ENCODE data around the gene MBOAT2. TPM values are rescaled to one million over a fixed set of nuclear protein-coding genes. Genes with fewer than 3 reads are reported as not detected.

The MBOAT2 gene
- total RNA-seq, 3 donors from 2014 or later, result 36.1 to 65.6 (median 50.6) TPM

DNA sequence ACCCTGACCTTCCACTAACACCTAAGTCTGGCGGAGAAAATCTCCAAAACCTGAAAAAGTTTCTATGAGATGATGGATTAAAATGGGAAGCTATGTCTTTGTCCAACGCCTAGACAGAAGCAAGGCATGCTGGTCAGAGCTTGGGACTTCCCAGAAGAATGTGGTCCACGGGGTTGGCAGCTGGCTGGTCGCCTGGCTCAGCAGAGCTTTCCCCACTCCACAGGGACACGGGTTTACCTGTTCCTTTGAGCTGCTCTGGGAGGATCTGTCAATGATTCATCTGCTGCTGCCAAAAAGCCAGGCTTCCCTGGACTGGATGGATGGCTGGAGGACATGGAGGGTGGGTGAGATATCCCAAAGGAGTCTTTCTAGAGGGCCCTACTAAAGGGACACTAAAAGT is 10.8 kb downstream of the MBOAT2 start:
- H3K4me1 ChIP-seq (ENCODE audit: low read depth), result peaks cover 5% of the 10 kb centered on the region
- intact Hi-C loops (cut with DNase I, micrococcal nuclease), result no loop called here
- no peaks in the 10 kb centered on the region for H3K36me3 ChIP-seq (ENCODE audit: low read depth)
- no peak overlapping the region for H3K4me3 ChIP-seq
- H3K9me3 ChIP-seq, result no peaks in the 10 kb centered on the region
- ATAC-seq (no peak), DNase-seq (no peak)
- TF ChIP-seq, protein P1, sequence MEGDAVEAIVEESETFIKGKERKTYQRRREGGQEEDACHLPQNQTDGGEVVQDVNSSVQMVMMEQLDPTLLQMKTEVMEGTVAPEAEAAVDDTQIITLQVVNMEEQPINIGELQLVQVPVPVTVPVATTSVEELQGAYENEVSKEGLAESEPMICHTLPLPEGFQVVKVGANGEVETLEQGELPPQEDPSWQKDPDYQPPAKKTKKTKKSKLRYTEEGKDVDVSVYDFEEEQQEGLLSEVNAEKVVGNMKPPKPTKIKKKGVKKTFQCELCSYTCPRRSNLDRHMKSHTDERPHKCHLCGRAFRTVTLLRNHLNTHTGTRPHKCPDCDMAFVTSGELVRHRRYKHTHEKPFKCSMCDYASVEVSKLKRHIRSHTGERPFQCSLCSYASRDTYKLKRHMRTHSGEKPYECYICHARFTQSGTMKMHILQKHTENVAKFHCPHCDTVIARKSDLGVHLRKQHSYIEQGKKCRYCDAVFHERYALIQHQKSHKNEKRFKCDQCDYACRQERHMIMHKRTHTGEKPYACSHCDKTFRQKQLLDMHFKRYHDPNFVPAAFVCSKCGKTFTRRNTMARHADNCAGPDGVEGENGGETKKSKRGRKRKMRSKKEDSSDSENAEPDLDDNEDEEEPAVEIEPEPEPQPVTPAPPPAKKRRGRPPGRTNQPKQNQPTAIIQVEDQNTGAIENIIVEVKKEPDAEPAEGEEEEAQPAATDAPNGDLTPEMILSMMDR (IDR thresholded peaks at IDR 0.05), result no peak

DNA sequence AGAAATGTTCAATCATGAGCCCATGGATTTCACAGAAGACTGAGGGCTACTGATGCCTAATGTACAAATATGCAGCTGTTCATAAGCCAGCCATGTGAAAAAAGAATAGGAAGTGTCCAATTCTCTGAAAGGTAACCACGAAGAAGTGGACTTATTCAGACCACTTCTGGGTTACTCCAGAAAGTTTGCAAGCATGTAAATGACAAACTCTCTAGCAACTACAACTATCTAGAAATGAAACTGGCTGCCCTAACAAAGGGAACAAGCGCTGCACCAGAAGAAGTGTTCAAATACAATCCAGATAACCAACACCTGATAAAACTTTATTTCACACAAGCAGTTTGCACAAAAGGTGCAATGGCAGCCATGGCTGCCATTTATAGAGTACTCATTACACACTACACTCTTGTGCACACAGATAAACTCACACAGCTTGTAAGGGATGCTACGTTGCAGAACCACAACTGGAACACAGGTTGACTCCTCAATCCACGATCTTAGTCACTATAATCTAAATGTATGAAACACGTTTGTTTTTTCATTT is 13.9 kb downstream of the MBOAT2 start:
- TF ChIP-seq, protein P1 (IDR thresholded peaks at IDR 0.05), result no peak
- intact Hi-C loops (cut with DNase I, micrococcal nuclease), result no loop called here
- Histone ChIP-seq H3K4me3 (no peak overlapping the region), H3K36me3 (ENCODE audit: low read depth) (no peaks in the 10 kb centered on the region), H3K4me1 (ENCODE audit: low read depth) (peaks cover 4% of the 10 kb centered on the region), H3K9me3 (no peaks in the 10 kb centered on the region)
- no peak for ATAC-seq
- no peak for DNase-seq

DNA sequence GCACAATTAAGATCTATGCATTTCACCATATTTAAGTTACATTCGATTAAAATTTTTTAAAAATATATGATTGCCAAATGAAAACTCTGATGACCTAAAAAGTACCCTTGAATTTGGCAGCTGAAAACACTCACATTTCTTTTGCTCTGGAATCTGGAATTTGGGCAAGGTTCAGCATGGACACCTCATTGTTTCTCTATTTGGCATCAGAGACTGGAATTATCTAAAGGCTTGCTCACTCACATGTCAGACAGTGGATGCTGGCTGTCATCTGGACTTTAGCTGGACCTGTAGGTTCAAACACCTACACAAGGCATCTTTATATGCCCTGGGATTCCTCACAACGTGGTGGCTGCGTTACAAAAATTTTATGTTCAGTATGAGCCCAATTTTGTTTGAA is 16.1 kb downstream of the MBOAT2 start:
- ATAC-seq, result no peak
- no peak overlapping the region for H3K4me3 ChIP-seq

DNA sequence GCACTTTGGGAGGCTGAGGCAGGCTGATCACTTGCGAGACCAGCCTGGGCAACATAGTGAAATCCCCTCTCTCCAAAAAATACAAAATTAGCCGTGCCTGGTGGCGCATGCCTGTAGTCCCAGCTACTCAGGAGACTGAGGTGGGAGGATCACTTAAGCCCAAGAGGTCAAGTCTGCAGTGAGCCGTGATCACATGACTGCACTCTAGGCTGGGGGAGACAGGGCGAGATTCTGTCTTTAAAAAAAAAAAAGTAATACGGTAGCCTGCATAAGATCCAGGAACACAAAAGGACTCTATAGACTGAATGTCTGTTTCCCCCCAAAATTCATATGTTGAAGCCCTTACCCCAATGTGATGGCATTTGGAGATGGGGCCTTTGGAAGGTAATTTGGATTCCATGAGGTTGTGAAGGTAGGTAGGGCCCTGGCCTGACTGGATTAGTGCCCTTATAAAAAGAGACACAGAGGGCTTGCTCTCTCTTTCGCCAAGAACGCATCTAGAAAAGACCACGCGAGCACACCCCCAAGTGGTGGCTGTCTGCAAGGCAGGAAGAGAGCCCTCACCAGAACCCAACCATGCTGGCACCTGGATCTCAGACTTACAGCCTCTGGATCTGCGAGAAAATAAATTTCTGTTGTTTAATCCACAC is 17.0 kb downstream of the MBOAT2 start:
- no peaks in the 10 kb centered on the region for H3K4me1 ChIP-seq (ENCODE audit: low read depth)
- no peak for DNase-seq
- no peaks in the 10 kb centered on the region for H3K9me3 ChIP-seq
- H3K4me3 ChIP-seq, result no peak overlapping the region
- TF ChIP-seq, protein P1 (IDR thresholded peaks at IDR 0.05), result no peak
- H3K36me3 ChIP-seq (ENCODE audit: low read depth), result no peaks in the 10 kb centered on the region
- intact Hi-C loops (cut with DNase I, micrococcal nuclease), result no loop called here
- ATAC-seq, result no peak

More for the DNA sequence above, 16.1 kb downstream of the MBOAT2 start:
- no peaks in the 10 kb centered on the region for H3K4me1 ChIP-seq (ENCODE audit: low read depth)
- H3K36me3 ChIP-seq (ENCODE audit: low read depth), result no peaks in the 10 kb centered on the region
- intact Hi-C loops (cut with DNase I, micrococcal nuclease), result no loop called here
- TF ChIP-seq, protein P1 (IDR thresholded peaks at IDR 0.05), result no peak
- no peak for DNase-seq
- no peaks in the 10 kb centered on the region for H3K9me3 ChIP-seq

DNA sequence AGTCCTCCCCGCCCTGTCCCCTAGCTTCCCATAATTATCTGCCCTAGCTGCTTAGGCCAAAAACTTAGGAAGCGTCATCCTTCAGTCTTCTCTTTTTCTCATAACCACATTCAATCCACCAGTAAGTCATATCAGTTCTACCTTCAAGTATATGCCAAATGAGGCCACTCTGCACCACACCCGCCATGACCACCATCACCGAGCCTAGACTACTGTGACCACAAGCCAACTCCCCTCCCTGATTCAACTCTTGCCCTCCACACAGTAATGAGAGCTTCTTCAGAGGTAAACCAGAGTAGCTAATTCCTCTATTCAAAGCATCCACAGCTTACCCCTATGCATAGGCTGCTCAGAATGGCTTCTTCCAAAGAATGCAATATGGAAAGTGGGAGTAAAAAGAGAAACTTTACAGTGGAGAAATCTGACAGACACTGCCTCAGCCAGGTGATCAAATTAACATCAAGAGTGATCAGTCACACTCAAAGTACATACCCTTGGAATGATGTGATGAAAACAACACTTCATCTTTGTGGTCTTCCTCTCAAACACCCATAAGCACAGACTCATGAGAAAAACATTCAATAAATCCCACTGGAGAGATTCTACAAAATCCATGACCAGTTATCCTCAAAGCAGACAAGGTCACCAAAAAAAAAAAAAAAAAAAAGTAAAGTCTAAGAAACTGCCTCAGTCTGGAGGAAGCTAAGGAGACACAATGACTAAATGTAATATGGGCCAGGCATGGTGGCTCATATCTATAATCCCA is 17.7 kb downstream of the MBOAT2 start:
- no peaks in the 10 kb centered on the region for H3K4me1 ChIP-seq (ENCODE audit: low read depth)
- no peak overlapping the region for H3K4me3 ChIP-seq
- intact Hi-C loops (cut with DNase I, micrococcal nuclease), result no loop called here
- H3K9me3 ChIP-seq, result no peaks in the 10 kb centered on the region
- H3K36me3 ChIP-seq (ENCODE audit: low read depth), result no peaks in the 10 kb centered on the region
- TF ChIP-seq, protein P1 (IDR thresholded peaks at IDR 0.05), result no peak
- ATAC-seq, result no peak
- no peak for DNase-seq
